Measurements from ENCODE around the gene GLDN.

GLDN gene

DNA sequence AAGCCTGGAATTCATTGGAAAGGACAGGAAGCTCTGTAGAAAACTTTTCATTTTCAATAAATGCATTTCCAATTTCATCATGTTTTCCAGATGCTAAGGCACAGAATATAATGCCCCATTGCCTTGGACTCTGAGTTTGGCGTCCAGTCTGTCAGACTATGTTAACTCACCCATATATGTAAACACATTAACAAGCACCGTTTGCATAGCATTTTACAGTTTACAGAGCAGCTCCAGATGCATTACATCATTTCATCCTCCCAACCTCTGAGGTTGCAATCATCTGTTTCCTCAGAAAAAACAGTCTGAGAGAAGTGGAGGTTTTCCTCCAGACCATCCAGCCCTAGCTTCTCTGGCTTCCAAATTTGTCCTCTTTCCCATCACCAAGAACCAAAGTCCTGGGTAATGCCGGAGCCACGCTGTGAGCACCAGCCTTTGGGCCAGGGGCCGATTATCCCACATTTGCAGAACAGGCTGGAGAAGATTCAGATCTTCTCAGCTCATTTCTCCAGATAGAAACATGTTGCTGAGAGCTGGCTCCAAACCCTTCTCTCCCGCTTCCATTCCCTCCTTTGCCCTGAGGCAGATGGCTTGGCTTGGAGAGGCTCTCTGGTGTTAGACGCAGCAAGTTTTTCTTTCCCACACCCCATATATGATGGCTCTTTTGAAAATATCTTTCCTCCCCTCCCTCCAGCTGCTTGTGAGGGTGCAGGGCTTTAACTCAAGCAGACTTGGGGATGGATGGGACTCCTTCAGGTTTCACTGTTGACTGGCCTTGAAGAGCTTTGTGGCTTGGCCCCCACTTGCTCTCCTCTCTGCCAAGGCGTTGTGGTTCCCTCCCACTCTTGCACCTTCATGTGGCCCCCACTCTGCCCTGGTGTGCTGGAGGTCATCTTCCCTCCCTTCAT is 29.0 kb upstream of the GLDN start:
- Histone ChIP-seq H3K36me3 (no peaks in the 10 kb centered on the region), H3K9ac (no peak overlapping the region), H3K4me1 (peaks cover 15% of the 10 kb centered on the region), H3K4me2 (no peak overlapping the region), H3K9me3 (no peaks in the 10 kb centered on the region), H4K20me1 (no peaks in the 10 kb centered on the region), H3K27ac (no peak overlapping the region), H3K4me3 (no peak overlapping the region), H3K27me3 (no peaks in the 10 kb centered on the region)
- no peak for TF ChIP-seq Cebpa-rat (IDR thresholded peaks at IDR 0.05)

DNA sequence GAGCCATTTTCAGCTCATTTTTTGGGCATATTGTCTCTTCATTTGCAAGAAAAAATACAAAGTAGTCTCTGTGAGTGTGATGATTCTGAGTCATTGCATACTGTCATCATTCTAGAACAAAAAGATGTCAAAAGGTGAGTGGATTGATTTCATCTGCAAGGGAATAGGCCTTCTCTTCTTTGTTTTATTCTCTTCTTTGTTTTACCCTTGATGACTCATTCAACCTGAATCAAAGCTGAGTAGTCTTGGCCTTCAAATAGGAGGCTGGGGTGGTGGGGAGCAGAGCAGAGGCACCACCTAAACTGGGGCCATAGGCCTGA is 28.4 kb upstream of the GLDN start:
- no peaks in the 10 kb centered on the region for H3K27me3 ChIP-seq
- H3K27ac ChIP-seq, result no peak overlapping the region
- no peaks in the 10 kb centered on the region for H3K36me3 ChIP-seq
- no peak overlapping the region for H3K9ac ChIP-seq
- no peaks in the 10 kb centered on the region for H4K20me1 ChIP-seq
- H3K4me3 ChIP-seq, result no peak overlapping the region
- no peak for TF ChIP-seq Cebpa-rat (IDR thresholded peaks at IDR 0.05)
- no peak overlapping the region for H3K4me2 ChIP-seq
- H3K9me3 ChIP-seq, result no peaks in the 10 kb centered on the region
- H3K4me1 ChIP-seq, result peaks cover 15% of the 10 kb centered on the region

GRCh38 chr15:51313644-51314280 is 27.7 kb upstream of the GLDN start:
- Histone ChIP-seq H3K4me1 (peaks cover 15% of the 10 kb centered on the region), H3K4me3 (no peak overlapping the region), H3K27ac (no peak overlapping the region), H3K9me3 (no peaks in the 10 kb centered on the region), H3K27me3 (no peaks in the 10 kb centered on the region), H4K20me1 (no peaks in the 10 kb centered on the region), H3K36me3 (no peaks in the 10 kb centered on the region), H3K4me2 (no peak overlapping the region), H3K9ac (no peak overlapping the region)
- no peak for TF ChIP-seq Cebpa-rat (IDR thresholded peaks at IDR 0.05)

DNA sequence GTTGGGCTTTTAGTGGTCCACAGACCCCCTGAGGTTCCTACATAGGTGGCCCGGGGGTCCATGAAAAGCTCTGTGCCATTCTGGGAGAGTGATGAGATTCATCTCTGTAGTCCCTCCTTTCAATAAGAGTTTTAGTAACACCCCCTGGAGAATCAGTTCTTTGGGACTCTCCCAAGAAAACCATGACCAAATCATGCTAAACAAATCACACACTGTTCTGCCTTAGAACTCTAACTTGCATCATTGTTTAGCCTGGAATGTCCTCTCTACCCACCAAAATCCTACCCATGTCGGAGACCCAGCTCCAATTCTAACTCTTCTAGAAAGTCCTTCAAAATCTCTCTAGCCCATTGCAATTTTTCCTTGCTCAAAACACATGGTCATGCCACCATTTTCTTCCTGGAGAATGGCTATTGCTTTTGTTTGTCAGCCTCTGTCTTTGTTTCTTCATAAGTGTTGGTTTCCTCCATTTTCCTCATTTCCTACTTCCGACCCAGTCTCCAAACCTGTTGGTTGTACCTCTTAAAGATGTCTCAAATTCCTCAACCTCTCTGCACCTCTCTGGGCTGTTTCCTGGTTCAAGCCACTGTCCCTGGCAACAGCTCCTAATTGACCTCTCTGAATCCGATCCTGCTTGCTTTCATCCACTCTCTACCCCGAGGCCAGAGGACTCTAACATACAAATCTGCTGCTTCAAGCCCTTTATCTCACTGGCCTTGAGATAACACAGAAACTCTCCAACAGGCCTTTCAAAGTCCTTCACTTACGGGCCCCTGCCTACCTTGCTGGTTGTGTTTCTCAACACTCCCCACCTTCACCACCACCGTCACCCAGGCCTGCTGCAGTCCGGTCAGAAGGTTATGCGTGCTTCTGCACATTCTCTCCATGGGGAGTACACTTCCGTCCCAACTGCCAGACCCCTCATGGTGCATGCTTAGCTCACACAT is 26.8 kb upstream of the GLDN start:
- Histone ChIP-seq H3K4me2 (no peak overlapping the region), H3K4me3 (no peak overlapping the region), H3K4me1 (peaks cover 15% of the 10 kb centered on the region), H3K36me3 (no peaks in the 10 kb centered on the region), H3K27ac (no peak overlapping the region), H3K9me3 (no peaks in the 10 kb centered on the region), H3K27me3 (no peaks in the 10 kb centered on the region), H4K20me1 (no peaks in the 10 kb centered on the region), H3K9ac (no peak overlapping the region)
- no peak for TF ChIP-seq Cebpa-rat (IDR thresholded peaks at IDR 0.05)

- Histone ChIP-seq H3K9ac (no peak overlapping the region), H3K4me1 (peaks cover 15% of the 10 kb centered on the region), H3K9me3 (no peaks in the 10 kb centered on the region), H3K27me3 (no peaks in the 10 kb centered on the region), H3K36me3 (no peaks in the 10 kb centered on the region), H3K4me3 (no peak overlapping the region), H4K20me1 (no peaks in the 10 kb centered on the region), H3K27ac (no peak overlapping the region), H3K4me2 (no peak overlapping the region)
- TF ChIP-seq Cebpa-rat (IDR thresholded peaks at IDR 0.05), result no peak
Measured at GRCh38 chr15:51315726-51316125, 25.7 kb upstream of the GLDN start.

- H3K4me1 ChIP-seq, result peaks cover 12% of the 10 kb centered on the region
- no peak overlapping the region for H3K4me2 ChIP-seq
- no peaks in the 10 kb centered on the region for H3K27me3 ChIP-seq
- TF ChIP-seq Cebpa-rat (IDR thresholded peaks at IDR 0.05), result no peak
- H4K20me1 ChIP-seq, result no peaks in the 10 kb centered on the region
- no peaks in the 10 kb centered on the region for H3K9me3 ChIP-seq
- H3K27ac ChIP-seq, result no peak overlapping the region
- no peak overlapping the region for H3K4me3 ChIP-seq
- no peaks in the 10 kb centered on the region for H3K36me3 ChIP-seq
- H3K9ac ChIP-seq, result no peak overlapping the region
Measured at GRCh38 chr15:51316636-51317035, 24.8 kb upstream of the GLDN start.

DNA sequence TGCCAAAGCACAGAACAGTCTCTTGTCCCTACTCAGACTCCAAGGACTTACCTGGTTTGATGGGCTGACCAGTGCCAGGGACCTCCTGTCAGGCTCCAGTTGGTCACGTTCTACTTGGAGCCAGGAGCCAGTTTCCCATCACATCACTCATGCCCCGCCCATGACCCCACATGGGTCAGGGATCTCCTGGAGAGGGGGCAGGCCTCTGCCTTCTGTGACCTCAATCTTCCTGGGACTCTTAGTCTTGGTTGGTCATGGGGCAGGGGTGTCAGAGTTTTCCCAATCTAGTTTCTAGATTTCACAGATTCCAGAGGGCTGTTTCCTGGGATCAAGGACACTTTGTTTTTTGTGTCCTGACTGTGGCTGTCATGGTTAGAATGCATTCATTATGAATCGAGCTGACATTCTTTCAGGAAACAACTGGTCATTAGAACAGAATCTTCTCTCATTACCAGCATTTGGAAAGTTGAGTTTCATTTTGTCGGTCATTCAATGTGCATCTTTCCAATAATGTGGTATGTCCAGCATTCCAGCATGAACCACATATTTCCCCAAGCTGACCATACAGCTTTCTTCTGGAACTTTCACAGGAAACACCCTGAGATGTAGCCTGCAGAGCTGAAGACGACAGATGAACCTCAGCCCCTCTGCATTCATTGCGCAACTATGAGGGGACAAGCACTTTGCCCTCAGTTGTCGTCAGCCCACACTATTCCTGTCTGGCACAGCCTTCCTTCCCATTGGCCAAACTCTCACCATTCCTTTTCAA is 22.9 kb upstream of the GLDN start:
- Histone ChIP-seq H3K36me3 (no peaks in the 10 kb centered on the region), H3K4me2 (no peak overlapping the region), H3K9me3 (no peaks in the 10 kb centered on the region), H3K27me3 (no peaks in the 10 kb centered on the region), H3K4me3 (no peak overlapping the region), H3K9ac (no peak overlapping the region), H3K4me1 (no peaks in the 10 kb centered on the region), H3K27ac (no peak overlapping the region), H4K20me1 (no peaks in the 10 kb centered on the region)
- TF ChIP-seq Cebpa-rat (IDR thresholded peaks at IDR 0.05), result peak; percentile 73

DNA sequence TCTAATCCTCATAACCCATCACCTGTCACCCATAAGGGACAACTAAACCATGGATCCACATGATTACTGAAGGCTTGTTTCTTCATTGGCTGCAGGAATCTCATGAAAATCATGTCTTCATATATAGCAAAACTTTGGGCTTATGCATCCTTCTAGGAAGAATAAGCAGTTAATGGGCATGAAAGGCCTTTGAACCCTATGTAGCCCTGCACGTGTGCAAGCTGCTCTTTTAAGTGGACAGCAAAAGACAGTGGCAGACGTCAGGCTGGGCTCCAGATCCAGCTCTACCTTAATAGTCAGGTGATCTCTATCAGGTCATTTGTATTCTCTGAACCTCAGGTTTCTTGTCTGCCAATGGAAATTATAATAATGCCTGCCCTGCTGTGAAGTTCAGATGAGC is 21.9 kb upstream of the GLDN start:
- no peaks in the 10 kb centered on the region for H3K4me1 ChIP-seq
- no peaks in the 10 kb centered on the region for H3K9me3 ChIP-seq
- H3K27ac ChIP-seq, result no peak overlapping the region
- H3K4me3 ChIP-seq, result no peak overlapping the region
- no peaks in the 10 kb centered on the region for H3K36me3 ChIP-seq
- no peaks in the 10 kb centered on the region for H4K20me1 ChIP-seq
- H3K27me3 ChIP-seq, result no peaks in the 10 kb centered on the region
- no peak overlapping the region for H3K4me2 ChIP-seq
- no peak for TF ChIP-seq Cebpa-rat (IDR thresholded peaks at IDR 0.05)
- H3K9ac ChIP-seq, result no peak overlapping the region

DNA sequence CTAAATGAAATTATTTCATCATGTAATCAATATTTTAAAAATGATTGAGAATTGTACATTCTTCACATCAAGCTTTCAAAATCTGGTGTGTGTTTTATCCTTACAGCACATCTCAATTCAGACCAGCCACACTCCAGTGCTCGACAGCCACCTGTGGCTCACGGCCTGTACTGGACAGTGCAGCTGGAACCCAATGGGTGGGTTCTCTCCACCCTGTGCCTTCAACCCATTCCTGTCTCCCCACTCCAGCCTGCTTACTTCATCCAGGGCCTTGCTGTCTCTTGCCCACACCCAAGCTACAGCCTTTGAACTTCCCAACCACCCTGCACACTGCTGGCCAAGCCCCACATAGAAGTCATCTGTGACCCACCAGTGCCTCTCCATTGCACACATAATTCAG is 20.6 kb upstream of the GLDN start:
- Histone ChIP-seq H3K4me3 (no peak overlapping the region), H3K9me3 (no peaks in the 10 kb centered on the region), H3K27ac (no peak overlapping the region), H3K36me3 (no peaks in the 10 kb centered on the region), H3K4me2 (no peak overlapping the region), H4K20me1 (no peaks in the 10 kb centered on the region), H3K27me3 (no peaks in the 10 kb centered on the region), H3K4me1 (no peaks in the 10 kb centered on the region), H3K9ac (no peak overlapping the region)
- no peak for TF ChIP-seq Cebpa-rat (IDR thresholded peaks at IDR 0.05)

Data from BLaER1 (cell line).